ENCODE measurements around the gene LRRTM1. TPM values are rescaled to one million over a fixed set of nuclear protein-coding genes. Genes with fewer than 3 reads are reported as not detected.

The LRRTM1 gene, protein sequence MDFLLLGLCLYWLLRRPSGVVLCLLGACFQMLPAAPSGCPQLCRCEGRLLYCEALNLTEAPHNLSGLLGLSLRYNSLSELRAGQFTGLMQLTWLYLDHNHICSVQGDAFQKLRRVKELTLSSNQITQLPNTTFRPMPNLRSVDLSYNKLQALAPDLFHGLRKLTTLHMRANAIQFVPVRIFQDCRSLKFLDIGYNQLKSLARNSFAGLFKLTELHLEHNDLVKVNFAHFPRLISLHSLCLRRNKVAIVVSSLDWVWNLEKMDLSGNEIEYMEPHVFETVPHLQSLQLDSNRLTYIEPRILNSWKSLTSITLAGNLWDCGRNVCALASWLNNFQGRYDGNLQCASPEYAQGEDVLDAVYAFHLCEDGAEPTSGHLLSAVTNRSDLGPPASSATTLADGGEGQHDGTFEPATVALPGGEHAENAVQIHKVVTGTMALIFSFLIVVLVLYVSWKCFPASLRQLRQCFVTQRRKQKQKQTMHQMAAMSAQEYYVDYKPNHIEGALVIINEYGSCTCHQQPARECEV
- total RNA-seq: not detected in 2 replicates

DNA sequence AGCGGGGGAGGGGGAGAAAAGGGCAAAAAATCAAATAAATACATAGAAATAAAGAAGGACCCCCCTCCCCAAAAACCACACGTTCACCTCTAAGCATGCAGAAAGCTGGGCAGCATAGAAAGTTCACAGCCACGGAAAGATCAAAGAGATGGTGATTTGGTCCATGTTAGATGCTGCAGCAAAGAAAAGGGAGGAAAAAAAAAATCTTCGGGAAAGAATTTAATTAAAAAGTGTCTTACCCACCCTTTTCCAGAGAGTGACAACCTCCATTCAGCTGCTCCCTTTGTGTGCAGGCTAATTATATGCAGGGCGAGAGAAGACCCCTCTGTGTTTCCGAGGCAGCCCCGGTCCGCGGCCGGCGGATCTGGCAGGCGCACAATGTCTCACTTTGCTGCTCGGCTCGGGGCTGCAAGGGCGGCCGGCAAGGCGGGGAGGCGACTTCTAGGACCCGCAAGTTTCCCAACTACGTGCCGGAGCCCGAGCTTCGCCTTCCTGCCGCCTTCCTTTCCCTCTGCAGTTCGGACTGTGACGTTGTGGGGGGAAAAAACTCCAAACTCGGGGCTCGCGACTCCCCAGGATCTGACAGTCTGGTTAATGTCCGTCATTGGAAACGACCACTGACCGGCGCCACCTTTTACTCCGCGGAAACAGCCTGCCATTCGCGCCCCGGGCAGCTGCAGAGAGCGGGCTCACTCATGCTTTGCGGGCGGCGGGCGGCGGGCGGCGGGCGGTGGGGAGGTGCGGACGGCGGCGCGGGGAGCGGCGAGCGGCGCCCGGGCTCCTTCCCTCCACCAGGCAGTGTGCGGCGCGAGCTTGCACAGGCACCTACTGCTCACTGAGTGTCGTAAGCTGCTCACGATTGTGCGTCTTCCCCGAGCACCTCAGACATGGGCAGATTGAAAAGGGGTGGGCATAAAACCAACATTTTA, at the start of gene LRRTM1:
TSS of gene LRRTM1 (minus strand) at position 844 of the 929 bp plus-strand sequence. CDS start 933 bp downstream, outside the sequence.
- no peak within 1 kb of the TSS for H3K27ac Mint-ChIP-seq

DNA sequence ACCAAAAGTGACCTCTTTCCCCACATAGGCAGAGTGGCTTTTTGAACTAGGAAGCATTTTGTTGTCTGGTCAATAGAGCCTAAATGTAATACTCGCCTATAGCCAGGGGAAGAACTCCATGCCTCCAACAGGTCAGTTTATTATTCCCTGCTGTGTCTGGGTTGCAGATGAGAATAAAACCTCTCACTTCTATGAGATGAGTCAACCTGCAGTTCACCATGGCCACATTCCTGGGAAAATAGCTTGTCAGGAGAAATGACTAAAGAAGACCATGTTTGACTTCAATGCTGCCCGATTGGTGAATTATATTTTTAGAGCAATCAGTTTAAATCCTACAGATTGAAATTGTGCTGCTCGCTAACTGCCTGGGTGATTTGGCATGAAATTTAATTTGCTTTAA, 46.7 kb upstream of the LRRTM1 start:
- intact Hi-C loops (cut with micrococcal nuclease): no loop called here
- H3K9me3 Mint-ChIP-seq: no peaks in the 10 kb centered on the region
- ATAC-seq (ENCODE audit: low read depth): no peak

More for the DNA sequence above, at the start of gene LRRTM1:
- ATAC-seq (ENCODE audit: low read depth): no peak
- ChIA-PET POLR2A (no interaction called here), CTCF (no interaction called here)
- DNase-seq: no peak
- TF ChIP-seq, protein P1, sequence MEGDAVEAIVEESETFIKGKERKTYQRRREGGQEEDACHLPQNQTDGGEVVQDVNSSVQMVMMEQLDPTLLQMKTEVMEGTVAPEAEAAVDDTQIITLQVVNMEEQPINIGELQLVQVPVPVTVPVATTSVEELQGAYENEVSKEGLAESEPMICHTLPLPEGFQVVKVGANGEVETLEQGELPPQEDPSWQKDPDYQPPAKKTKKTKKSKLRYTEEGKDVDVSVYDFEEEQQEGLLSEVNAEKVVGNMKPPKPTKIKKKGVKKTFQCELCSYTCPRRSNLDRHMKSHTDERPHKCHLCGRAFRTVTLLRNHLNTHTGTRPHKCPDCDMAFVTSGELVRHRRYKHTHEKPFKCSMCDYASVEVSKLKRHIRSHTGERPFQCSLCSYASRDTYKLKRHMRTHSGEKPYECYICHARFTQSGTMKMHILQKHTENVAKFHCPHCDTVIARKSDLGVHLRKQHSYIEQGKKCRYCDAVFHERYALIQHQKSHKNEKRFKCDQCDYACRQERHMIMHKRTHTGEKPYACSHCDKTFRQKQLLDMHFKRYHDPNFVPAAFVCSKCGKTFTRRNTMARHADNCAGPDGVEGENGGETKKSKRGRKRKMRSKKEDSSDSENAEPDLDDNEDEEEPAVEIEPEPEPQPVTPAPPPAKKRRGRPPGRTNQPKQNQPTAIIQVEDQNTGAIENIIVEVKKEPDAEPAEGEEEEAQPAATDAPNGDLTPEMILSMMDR (IDR thresholded peaks at IDR 0.05): no peak
- peaks cover 32% of the 10 kb centered on the region for H3K27me3 Mint-ChIP-seq
- no peaks in the 10 kb centered on the region for H3K36me3 Mint-ChIP-seq (ENCODE audit: low read depth)
- no peak within 1 kb of the TSS for H3K4me3 Mint-ChIP-seq
- peaks cover 2% of the 10 kb centered on the region for H3K9me3 Mint-ChIP-seq
- intact Hi-C loops (cut with micrococcal nuclease): no loop called here
- H3K4me1 Mint-ChIP-seq: no peaks in the 10 kb centered on the region

DNA sequence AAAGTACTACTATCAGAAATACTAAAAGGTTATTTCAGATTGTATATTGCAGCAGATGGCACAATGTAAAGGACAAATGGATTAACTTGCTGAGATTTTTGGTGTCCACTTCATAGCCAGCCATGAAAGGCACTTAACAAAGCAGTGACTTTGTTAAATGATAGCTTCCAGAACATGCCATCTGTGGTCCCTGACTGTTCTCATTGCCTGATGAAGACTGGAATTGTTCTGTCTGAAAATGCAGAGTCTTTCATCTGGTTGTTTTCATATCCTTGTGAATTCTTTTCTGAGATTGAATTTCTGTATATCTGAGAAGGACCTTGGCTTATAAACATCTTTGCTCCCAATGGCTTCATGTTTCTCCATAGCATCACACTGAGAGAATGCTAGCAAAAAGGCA, 44.4 kb upstream of the LRRTM1 start:
- POLR2A ChIA-PET: no interaction called here
- ATAC-seq (ENCODE audit: low read depth) (no peak), DNase-seq (no peak)
- Mint-ChIP-seq H3K4me1 (no peaks in the 10 kb centered on the region), H3K4me3 (no peak overlapping the region), H3K36me3 (ENCODE audit: low read depth) (no peaks in the 10 kb centered on the region), H3K27me3 (no peaks in the 10 kb centered on the region), H3K27ac (no peak overlapping the region), H3K9me3 (no peaks in the 10 kb centered on the region)
- CTCF ChIA-PET: no interaction called here
- TF ChIP-seq, protein P1 (IDR thresholded peaks at IDR 0.05): no peak
- intact Hi-C loops (cut with micrococcal nuclease): no loop called here

More for the DNA sequence above, 46.7 kb upstream of the LRRTM1 start:
- Mint-ChIP-seq H3K27me3 (no peaks in the 10 kb centered on the region), H3K27ac (no peak overlapping the region), H3K4me1 (no peaks in the 10 kb centered on the region), H3K36me3 (ENCODE audit: low read depth) (no peaks in the 10 kb centered on the region), H3K4me3 (no peak overlapping the region)
- CTCF ChIA-PET: no interaction called here
- TF ChIP-seq, protein P1 (IDR thresholded peaks at IDR 0.05): no peak
- POLR2A ChIA-PET: no interaction called here
- no peak for DNase-seq

DNA sequence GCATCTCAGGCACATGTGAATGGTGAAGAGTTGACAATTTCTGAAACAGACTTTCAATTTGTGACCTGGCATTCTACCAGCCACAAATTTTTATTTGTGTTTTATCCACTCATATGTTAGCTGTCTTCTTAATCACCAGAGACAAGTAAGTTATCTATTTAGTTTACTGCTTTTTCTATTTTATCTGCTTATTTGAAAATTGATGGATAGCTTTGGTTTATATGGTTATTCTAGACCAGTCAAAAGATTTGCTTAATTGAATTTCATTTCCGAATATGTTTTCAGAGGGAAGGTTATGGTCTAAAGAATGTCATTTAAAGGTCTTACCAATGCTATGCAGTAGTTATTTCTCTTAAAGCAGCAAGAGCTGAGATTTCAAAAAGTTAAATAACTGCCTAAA, 43.5 kb upstream of the LRRTM1 start:
- Mint-ChIP-seq H3K9me3 (no peaks in the 10 kb centered on the region), H3K36me3 (ENCODE audit: low read depth) (no peaks in the 10 kb centered on the region), H3K27me3 (no peaks in the 10 kb centered on the region), H3K4me3 (no peak overlapping the region), H3K4me1 (no peaks in the 10 kb centered on the region), H3K27ac (no peak overlapping the region)
- CTCF ChIA-PET: no interaction called here
- TF ChIP-seq, protein P1 (IDR thresholded peaks at IDR 0.05): no peak
- intact Hi-C loops (cut with micrococcal nuclease): no loop called here
- ATAC-seq (ENCODE audit: low read depth): no peak
- DNase-seq: no peak
- POLR2A ChIA-PET: no interaction called here

DNA sequence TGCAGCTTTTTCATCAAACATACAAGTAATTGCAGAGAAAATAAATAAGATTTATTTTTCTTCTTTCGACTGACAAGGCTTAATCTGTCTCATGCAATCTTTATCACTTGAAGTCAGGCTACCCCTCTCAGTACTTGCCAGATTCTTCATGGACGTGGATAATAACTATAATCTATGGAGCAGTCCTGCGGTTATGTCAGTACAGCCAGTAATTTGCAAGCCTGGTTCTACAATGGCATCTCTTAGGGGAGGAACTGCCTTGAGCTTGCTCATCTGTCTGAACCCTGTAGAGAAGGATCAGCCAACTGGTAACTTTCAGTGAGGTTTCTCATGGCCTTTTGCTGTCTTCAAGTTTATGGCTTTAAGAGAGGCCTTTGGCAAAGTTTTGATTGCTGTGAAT, 35.5 kb upstream of the LRRTM1 start:
- intact Hi-C loops (cut with micrococcal nuclease): no loop called here
- ATAC-seq (ENCODE audit: low read depth): no peak

More for the DNA sequence above, 35.5 kb upstream of the LRRTM1 start:
- Mint-ChIP-seq H3K27me3 (no peaks in the 10 kb centered on the region), H3K27ac (no peak overlapping the region), H3K4me1 (no peaks in the 10 kb centered on the region), H3K36me3 (ENCODE audit: low read depth) (no peaks in the 10 kb centered on the region), H3K9me3 (peaks cover 5% of the 10 kb centered on the region), H3K4me3 (no peak overlapping the region)
- TF ChIP-seq, protein P1 (IDR thresholded peaks at IDR 0.05): no peak
- no peak for DNase-seq
- ChIA-PET POLR2A (no interaction called here), CTCF (no interaction called here)

Data from activated B cell treated with CpG ODN at 0.5 μM for 24 hours (primary cell).